CD4-positive, alpha-beta T cell treated with Interleukin-4 for 4 hours (primary cell): ENCODE data around the gene HIKESHI.
"Not testable (repeated sequence)": the region's sequence is repeated elsewhere in the genome, so short reads cannot be mapped to it uniquely, and the experiment has no call there.

ENCODE experiments used
- DNase-seq: peaks from one replicate; pipeline ENCODE4 v3.0.0-alpha.2; 2020

HIKESHI gene, protein sequence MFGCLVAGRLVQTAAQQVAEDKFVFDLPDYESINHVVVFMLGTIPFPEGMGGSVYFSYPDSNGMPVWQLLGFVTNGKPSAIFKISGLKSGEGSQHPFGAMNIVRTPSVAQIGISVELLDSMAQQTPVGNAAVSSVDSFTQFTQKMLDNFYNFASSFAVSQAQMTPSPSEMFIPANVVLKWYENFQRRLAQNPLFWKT

DNA sequence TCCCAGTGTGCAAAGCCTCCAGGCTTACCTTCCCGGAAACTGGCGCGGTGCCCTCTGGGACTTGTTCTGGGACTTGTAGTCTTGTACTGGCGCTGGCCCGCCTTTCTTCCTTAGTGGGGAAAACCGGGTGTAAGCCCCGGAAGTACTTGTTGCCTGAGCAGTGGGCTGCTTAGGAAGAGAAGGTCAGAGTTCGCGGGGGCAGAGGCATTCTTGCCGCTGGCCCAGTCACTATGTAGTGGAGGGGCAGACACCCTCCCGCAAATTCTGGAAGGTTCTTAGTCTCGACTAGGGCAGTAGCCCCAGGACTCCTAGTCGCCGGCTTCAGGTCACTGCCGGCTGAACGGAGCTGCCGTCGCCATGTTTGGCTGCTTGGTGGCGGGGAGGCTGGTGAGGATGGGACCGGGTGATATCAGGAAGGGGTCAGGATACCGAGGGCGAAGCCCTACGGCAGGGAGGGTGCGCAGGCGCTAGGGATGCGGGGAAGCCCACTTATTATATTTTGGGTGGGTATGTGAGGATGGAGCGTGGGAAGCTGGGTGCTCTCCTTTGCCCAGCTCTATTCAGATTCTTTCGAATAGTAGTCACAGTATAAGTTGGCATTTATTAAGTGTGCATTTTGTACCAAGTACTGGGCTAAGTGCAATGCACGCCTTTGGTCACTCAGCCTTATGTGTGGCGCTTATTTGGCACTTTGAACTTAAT lies at the start of gene HIKESHI:
Gene HIKESHI (plus strand): TSS at position 149 of the 702 bp plus-strand sequence. CDS start 209 bp downstream, at position 358.
- DNase-seq: peak; percentile 92

DNA sequence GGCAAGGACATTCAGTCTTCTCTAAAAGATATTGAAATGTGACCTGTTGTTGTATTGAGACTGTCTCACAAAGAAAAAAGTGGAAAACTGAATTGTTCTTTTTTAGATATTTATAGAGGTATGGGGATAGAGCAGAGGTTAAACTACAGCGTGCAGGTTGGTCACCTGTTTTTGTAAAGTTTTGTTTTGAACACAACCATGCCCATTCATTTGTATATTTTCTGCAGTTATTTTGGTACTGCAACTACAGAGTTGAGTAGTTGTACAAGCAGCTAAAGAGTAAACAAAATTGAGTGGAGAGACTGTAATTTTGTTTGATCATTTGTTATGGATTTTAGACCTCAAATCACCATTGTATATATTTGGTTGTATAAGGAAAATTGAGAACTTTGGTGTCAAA lies 46.1 kb upstream of the HIKESHI start:
- no peak for DNase-seq

DNA sequence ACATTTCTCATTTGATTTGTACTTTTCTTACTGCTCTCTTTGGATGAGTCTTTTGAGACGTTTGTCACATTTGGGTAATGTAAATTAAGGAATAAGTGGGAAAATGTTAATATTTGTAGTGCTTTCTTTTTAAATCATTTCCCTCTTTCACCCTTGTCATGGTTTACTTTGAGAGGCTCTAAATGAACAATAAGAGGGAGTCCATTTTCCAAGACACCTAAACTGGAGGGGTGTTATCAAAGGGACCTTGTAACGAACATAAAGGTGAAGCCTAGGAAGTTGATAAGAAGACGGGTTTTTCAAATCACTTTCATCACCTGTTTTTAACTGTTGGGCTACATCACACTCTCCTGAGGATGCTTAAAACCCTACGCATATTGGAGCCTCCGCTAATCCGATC lies 45.4 kb upstream of the HIKESHI start:
- DNase-seq: no peak

DNA sequence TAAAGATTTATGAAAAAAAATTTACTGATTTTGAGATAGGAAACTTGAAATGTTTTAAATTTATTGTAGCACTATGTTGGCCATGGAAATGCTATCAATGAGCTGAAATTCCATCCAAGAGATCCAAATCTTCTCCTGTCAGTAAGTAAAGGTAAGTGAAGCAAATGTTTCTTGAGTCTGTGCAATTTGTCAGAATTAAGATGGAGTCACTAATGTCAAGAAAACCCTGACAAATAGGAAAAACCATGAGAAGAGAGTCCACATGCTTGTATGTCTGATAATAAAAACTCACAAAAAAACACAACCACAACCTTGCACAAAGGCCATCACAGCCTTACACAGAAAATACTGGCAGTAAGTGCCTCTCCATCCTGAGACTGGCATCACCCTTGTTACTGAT lies 44.6 kb upstream of the HIKESHI start:
- DNase-seq: no peak

DNA sequence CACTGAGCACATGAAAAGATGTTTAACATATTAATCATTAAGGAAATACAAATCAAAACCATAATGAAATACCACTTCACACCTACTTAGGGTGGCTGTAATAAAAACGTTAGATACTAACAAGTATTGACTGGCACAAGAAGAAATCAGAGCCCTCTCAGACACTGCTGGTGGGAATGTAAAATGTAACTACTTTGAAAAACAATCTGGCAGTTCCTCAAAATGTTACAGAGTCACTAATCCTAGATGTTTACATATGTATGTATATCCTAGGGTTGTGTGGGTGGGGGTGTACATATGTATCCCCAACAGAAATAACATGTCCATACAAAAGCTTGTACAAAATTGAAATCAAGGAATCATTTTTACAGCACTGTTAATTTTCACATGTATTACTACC lies 42.3 kb upstream of the HIKESHI start:
- DNase-seq: no peak

DNA sequence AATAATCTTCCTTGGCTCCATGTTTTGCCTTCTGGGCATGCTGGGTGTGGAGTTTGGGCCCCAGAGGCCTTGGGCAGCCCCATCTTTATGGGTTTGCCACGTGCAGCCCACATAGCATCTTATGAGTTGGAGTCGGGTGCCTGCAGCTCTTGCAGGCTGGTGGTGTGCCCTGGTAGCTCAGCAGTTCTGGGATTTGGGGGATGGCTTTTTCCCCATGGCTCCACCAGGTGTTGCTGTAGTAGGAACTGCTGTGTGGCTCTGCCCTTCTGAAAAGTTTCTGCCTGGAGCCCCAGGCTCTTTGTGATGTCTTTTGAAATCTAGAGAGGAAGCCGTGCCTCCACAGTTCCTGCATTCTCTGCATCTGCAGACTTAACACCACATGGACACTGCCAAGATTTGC lies 40.7 kb upstream of the HIKESHI start:
- DNase-seq: no peak

DNA sequence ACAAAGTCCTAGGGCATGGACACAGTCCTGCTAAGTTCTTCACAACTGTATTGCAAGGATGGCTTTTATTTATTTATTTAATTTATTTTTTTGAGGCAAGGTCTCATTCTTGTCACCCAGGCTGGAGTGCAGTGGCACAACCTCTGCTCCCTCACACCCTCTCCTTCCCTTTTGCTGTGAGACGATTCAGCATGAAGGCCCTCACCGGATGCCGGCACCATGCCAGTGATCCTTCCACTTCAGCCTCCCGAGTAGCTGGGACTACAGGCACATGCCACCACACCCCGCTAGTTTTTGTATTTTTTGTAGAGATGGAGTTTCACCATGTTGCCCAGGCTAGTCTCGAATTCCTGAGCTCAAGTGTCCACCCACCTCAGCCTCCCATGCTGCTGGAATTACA lies 39.7 kb upstream of the HIKESHI start:
- no peak for DNase-seq

DNA sequence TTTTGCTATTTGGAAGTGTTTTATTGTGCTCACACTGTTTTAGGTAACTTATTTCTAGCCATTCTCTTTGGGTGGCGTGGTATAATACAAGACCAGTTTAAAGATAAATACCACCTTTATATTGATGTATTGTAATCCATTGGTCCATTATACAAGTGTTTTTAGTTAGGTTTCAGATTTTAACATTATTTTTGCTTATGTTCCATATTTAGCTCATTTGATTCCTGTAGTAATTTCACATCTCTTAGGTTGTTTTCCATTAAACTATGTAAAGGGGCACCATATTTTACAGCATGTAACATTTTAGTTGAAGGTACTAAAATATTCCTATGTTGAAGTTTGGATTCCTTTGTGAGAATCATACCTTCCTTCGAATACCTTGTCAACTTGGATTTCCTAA lies 37.4 kb upstream of the HIKESHI start:
- DNase-seq: no peak

DNA sequence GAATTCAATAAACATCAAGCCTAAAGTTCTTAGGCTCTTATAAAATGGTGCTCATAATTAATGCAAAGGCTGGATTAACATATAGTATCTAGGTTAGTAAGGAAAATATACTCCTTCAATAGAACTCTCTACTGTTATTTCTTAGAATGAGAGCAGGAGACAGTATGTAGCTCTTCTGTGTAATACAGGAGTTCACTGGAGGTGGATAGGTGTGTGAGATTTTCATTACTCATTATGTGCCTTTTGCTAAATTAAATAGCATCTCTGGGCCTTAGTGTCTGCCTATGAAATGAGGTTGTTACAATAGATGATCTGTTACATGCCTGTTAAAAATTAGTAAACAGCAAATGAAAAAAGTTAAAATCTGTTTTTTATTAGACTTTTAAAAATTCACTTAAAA lies 36.8 kb upstream of the HIKESHI start:
- no peak for DNase-seq

DNA sequence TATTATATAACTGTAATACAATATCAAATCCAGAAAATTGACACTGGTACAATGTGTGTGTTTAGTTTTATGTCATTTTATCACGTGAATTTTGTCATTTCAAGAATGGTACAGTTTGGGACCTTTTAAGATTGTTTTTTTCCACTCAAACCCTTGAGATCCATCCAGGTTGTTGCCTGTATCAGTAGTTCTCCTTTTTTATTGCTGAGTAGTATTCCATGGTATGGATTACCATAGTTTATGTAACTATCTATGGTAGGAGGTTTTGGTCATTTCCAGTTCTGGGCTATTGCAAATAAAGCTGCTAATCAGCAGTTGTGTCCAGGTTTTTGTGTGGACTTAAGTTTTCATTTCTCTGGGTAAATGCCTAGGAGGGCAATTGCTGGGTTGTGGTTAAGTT lies 32.4 kb upstream of the HIKESHI start:
- DNase-seq: no peak

DNA sequence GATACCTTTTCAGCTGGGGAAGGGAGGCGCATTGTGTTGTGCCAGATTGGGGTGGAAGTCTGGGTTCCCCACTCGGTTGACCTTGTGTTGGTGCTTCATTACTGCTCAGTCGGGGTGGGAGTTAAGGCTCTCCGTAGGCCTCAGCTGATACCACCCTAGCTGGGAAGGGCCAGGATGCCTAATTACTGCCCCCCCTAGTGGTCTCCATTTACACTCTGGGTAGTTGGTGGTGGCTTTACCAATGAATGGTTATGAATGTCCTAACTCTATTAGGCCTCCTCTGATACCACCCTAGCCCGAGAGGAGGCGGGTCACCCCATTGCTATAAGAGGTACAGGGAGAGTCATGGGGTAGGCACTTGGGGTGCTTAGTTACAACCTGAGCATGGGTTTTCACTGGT lies 27.5 kb upstream of the HIKESHI start:
- no peak for DNase-seq

DNA sequence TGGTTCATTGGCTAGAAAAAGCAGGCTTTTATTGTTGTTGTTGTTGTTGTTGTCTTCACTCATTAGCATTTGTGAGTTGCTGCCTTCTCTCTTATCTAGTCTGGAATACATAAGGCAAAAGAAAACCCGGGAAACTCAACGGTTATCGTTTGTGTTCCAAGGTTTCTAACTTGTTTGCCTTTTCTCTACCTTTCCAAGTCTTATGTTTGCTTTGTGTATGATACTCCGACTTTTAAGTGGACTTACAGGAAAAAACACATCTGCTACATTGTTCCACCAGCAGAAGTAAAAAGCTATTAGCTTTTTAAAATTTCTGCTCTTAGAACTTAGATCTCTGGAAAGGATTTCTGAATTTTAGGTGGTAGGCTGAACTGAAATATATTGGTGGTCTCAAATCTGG lies 27.0 kb upstream of the HIKESHI start:
- no peak for DNase-seq

DNA sequence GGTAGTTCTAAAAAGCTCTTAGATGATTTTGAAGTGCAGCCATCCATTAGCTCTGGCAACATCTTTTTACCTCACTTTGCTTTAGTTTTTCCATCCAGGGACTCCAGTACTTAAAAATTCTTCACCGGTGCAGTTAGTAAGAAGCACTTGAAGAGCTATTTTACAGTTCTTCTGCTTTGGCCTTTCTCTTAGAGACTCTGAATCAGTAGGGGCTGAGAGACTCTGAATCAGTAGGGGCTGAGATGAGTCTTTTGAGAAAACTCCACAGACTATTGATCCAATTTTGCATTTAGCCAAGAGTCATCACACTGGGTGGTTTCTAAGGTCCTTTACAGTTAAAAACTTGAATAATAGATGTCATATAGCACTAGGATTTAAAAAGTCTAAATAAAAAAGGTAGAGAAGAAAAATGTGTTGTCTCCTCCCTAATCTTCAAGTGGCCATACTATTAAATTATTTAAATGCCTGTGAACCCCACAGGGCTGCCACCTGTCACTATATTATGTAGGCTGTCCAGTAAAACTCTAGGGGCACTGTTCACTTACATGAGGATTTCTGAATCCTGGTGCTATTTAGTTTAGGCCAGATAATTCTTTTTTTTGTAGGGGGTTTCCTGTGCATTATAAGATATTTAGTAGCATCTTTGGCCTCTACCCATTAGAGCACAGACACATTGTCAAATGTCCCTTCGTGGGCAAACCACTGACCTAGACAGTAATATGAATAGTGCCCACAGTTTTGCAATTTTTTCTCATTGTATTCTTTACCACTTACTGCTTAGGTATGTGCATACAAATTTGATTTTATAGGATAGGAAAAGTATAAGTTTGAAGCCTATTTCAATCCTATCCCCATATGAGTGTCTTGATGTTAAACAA lies 26.3 kb upstream of the HIKESHI start:
- DNase-seq: no peak

DNA sequence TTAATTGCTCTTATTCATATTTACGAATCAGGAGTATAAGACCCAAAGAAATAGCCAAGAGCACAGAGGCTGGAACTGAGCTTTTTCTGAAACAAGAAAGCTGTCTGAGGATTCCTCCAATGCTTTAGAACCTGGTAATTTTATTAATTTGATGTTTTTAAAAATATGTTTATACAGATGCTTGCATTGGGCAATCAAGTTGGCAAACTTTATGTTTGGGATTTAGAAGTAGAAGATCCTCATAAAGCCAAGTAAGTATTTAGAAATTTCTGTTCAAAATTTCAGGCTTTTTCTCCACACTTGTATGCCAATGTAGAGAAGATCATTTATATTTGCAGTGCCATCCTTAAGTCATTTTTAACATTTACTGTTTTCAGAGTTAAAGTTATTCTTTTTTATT lies 24.3 kb upstream of the HIKESHI start:
- no peak for DNase-seq

DNA sequence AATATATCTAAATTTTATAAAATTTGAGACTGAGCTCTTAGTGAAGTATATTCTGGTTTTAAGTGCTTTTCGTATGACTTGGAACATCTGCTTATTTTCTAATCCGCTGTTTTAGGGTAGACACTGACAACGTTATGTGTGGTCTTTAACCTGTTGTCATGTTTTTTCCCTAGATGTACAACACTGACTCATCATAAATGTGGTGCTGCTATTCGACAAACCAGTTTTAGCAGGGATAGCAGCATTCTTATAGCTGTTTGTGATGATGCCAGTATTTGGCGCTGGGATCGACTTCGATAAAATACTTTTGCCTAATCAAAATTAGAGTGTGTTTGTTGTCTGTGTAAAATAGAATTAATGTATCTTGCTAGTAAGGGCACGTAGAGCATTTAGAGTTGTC lies 23.8 kb upstream of the HIKESHI start:
- DNase-seq: no peak

DNA sequence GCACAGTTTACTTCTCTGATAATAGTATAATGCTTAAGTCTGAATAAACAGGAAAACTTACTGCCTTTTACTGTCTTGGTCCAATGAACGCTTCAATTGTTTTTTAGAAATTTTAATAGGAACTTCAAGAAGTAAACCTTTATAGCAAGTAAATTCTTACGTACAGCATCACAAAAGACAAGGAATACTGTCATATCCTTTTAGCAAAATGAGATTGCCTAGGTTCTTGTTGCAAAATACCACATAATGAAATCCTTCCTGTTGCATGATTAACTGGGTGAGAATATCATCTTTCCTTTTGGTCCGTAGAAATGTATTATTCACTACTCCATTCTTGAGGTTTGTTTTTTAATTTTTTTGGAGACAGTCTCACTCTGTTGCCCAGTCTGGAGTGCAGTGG lies 22.3 kb upstream of the HIKESHI start:
- DNase-seq: no peak

DNA sequence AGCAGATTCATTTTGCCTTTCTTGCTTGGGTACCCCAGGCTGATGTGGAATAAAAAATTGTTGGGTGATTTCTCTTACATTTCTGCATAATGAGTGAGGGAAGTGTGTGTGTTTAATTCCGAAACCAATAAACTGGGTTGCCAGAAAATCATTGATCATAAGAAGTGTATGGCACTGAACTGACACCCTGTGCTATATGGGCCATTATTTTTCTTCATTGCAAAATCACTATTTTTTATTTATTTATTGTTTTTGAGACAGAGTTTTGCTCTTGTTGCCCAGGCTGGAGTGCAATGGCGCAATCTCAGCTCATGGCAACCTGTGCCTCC lies 14.6 kb upstream of the HIKESHI start:
- no peak for DNase-seq

DNA sequence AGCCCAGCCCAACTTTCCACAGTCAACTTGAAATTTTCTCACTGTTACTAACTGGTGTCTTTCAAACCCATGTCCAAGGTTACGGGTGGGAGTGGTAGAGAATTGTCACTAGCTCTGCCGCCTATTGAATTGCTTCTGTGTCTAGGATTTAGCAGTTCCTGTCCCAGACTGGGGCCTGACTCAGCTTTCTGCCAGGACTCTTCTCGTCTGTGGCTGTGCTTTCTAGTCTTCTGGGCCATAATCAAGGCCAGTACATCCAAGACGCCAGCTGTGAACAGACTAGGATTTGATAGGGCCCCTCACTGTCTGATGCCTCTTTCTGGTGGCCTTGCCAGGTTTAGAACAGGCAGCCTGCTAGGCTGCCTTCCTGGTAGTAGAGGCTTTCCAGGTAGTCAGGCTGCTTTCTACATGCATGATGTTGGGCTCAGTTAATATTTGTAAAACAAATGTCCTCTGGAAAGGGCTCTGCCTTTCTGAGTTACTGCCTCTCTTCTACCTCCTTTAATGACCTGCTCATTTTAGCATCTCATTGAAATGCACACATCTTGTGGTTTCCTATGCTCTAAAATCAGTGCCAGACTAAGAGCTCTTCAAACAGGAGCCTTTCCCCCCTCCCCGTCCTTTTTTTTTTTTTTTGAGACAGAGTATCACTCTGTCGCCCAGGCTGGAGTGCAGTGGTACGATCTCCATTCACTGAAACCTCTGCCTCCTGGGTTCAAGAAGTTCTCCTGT lies 13.1 kb upstream of the HIKESHI start:
- DNase-seq: no peak

DNA sequence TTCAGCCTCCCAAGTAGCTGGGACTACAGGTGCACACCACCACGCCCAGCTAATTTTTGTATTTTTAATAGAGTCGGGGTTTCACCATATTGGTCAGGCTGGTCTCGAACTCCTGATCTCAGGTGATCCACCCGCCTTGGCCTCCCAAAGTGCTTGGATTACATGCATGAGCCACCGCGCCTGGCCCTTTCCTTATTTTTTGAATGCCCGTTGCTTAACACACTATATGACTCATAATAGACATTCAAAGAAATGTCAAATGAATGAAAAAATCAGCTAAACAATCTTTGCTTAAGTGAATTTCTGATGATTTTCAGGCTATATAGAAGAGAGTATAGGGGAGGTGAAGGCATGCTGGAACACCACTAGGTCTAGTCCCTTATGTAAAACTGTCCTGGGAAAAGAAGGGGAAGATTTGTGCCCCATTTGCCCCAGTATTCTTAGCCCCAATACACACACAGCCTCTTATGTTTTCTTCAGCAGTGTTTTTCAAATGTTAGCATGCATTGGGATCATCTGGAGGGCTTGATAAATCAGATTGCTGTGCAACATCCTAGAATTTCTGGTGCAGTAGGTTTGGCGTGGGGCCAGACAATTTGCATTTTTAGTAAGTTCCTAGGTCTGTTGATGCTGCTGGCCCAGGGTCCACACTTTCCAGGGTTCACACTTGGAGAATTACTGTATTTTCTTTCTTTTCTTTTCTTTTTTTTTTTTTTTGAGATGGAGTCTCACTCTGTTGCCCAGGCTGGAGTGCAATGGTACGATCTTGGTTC lies 12.3 kb upstream of the HIKESHI start:
- DNase-seq: not testable (repeated sequence)

DNA sequence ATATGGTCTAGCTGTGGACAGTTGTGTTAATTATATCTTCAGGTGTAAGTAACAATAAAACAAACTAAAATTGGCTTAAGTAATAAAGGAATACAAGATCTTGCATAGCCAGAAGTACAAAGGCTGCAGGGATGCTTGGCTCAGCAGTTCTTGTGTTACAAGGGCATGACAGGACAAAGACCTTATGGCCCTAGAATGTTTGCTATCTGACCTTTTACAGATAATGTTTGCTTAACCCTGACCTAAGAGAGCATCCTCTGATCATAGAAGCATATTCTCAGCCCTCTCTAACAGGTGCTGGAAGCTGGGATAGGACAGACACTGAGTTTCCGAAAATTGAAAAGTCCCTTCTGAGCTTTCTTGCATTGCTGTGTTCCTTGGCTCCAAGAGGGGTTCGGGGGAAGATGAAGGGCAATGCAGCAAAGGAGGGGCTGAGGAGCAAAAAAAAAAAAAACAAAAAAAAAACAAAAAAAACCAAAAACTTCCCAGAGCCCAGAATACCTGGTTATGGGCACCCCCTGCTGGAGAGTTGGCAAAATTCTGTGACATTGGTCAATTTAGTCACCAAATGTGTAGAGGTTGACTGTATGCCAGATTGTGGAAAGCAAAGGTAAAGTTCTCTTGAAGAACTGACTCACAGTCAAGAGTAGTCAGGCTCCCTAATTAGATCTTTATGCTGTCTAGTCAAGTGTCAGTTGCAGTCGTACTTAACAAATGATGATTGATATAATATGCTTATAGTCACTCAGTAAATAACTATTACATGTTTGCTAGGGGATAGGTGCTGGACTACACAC lies 10.4 kb upstream of the HIKESHI start:
- DNase-seq: peak; percentile 73

DNA sequence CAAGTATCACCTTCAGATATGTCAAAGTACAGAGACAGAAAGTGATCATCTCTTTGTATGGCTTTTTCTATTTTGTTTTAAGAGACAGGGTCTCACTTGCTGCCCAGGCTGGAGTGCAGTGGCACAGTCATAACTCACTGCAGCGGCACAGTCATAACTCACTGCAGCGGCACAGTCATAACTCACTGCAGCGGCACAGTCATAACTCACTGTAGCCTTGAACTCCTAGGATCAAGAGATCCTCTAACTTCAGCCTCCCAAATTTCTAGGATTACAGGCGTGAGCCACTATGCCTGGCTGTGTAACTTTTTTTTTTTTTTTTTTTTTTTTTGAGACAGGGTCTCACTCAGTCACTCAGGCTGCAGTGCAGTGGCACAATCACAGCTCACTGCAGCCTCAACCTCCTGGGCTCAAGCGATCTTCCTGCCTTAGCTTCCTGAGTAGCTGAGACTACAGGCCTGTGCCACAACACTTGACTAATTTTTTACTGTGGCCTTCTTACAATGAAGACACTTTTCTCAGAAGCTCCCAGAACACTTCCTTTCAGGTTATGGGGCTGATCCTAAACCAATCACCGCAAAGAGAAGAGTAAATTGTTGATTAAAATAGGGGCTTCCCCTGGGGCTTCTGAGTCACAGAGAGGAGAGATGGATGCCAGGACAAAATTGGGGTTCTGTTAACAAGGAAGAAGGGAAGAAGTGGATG lies 9.0 kb upstream of the HIKESHI start:
- peak; percentile 51 for DNase-seq
